Immature natural killer cell (primary cell): ENCODE measurements around the gene SPAG9. TPM values are rescaled to one million over a fixed set of nuclear protein-coding genes. Genes with fewer than 3 reads are reported as not detected.

Experiments used
- DNase-seq, 3 donors: peaks; one replicate each; pipeline ENCODE4 v3.0.0; 2022; ENCODE audit warnings: mixed read lengths in 1 of 3
- H3K27ac Mint-ChIP-seq, 6 donors: one replicate each; pipeline ENCODE4 v1.8.0; 2020; ENCODE audit warnings: mixed read lengths in 6 of 6, mild to moderate bottlenecking in 5 of 6, inconsistent platforms in 4 of 6, moderate library complexity in 3 of 6
- H3K27me3 Mint-ChIP-seq, 3 donors: one replicate each; pipeline ENCODE4 v1.8.0; 2020 to 2021; ENCODE audit warnings: low read depth in 3 of 3, mild to moderate bottlenecking in 3 of 3, mixed read lengths in 3 of 3, moderate library complexity in 3 of 3, inconsistent platforms in 1 of 3
- H3K36me3 Mint-ChIP-seq, 3 donors: one replicate each; pipeline ENCODE4 v1.8.0; 2020; ENCODE audit warnings: mixed read lengths in 3 of 3, inconsistent platforms in 2 of 3, mild to moderate bottlenecking in 2 of 3
- H3K4me1 Mint-ChIP-seq, 2 donors: one replicate each; pipeline ENCODE4 v1.8.0; 2020; ENCODE audit warnings: inconsistent platforms in 2 of 2, mild to moderate bottlenecking in 2 of 2, mixed read lengths in 2 of 2, moderate library complexity in 1 of 2
- H3K4me3 Mint-ChIP-seq, 5 donors: one replicate each; pipeline ENCODE4 v1.8.0; 2020; ENCODE audit warnings: mild to moderate bottlenecking in 5 of 5, mixed read lengths in 5 of 5, inconsistent platforms in 3 of 5, moderate library complexity in 3 of 5
- H3K9me3 Mint-ChIP-seq, 6 donors: one replicate each; pipeline ENCODE4 v1.8.0; 2020; ENCODE audit warnings: mild to moderate bottlenecking in 6 of 6, mixed read lengths in 6 of 6, inconsistent platforms in 4 of 6, moderate library complexity in 3 of 6
- polyA plus RNA-seq, 3 donors: library from polyadenylated mRNA; unstranded; fragments of 300-500 nt; fragmentation: Illumina TruSeq; gene quantifications; one replicate each; pipeline ENCODE4 v1.2.3, GENCODE V29; 2021

SPAG9 gene
- polyA plus RNA-seq, 3 donors from 2014 or later = 1.4 to 7.3 (median 4.3) TPM

DNA sequence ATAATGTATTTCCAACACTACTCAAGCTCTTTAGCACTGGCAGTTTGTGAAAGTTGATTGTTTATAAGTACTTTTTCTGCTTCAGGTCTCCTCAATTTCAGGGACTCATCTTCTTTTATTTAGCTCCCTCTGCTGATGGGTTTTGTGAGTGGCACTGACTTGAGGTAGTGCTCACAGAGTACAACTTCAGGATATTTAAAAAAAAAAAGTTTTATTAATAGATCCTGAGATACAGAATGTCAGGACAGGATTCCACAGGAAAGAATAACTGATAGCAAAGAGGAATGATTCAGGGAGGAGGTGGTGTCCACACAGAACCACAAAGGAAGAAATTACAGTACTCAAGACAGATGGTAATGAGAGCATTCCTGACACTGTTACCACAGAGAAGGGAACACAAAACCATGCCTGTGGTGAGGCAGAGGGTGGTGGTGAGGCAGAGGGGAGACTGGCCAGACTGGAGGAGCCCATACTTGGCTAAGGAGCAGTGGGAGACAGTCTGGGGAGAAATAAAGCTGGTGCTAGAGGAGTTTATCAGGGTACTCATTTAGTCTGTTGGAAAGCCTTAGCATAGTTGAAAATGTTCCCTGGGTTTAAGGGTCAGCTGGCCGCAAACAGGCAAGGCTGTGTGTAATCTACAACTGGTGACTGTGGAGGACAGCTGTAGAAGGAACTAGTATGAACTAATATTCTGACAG, 63.7 kb downstream of the SPAG9 start:
- H3K4me3 Mint-ChIP-seq = no peak overlapping the region
- peaks cover 0 to 3% (median 0%) of the 10 kb centered on the region in 3 donors for H3K27me3 Mint-ChIP-seq
- no peaks in the 10 kb centered on the region for H3K9me3 Mint-ChIP-seq
- H3K4me1 Mint-ChIP-seq = peaks cover 5 to 19% of the 10 kb centered on the region in 2 donors
- peak overlapping the region in 3 of 6 donors; percentile 37 to 81 (median 78) for H3K27ac Mint-ChIP-seq
- H3K36me3 Mint-ChIP-seq = no peaks in the 10 kb centered on the region
- DNase-seq = peak; percentile 4 to 34 (median 23)

DNA sequence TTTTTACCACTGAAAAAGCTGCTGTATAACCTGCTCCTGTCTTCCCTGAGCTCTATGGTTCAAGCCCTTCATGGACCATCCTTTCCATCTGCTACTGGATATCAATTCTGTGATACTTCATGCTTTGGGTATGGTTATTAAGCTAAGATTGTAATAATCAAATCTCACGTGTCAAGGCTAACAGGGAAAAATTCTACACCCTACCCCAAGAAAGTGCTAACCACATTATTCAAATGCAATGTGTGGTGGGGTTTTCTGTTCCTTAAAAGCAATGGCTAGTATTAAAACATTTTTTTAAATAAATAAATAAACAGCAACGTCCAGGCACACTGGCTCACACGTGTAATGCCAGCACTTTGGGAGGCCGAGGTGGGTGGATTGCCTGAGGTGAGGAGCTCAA, 65.9 kb downstream of the SPAG9 start:
- Mint-ChIP-seq H3K4me1 (peaks cover 7 to 15% of the 10 kb centered on the region in 2 donors), H3K9me3 (no peaks in the 10 kb centered on the region), H3K36me3 (peaks cover 0 to 4% (median 0%) of the 10 kb centered on the region in 3 donors), H3K27me3 (peaks cover 0 to 3% (median 0%) of the 10 kb centered on the region in 3 donors), H3K27ac (no peak overlapping the region), H3K4me3 (no peak overlapping the region)
- no peak for DNase-seq

DNA sequence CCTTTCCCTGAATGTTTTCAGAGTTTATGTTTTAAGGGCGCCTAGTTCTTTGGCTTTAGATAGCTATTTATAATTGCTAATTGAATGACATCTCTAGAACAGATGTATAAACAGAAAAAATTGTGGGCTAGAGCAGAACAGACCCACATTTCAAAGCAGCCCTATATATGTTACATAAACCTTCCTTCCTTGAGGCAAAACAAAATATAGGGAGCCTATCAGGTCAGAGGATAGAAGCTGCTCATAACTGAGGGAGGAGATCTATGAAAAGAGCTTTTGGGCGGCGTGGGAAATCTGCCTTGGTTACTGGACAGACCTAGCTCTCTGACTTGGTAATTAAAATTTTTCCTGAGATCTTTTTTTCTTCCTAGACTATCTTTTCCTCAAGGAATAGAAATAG, 68.4 kb downstream of the SPAG9 start:
- Mint-ChIP-seq H3K27ac (no peak overlapping the region), H3K4me3 (no peak overlapping the region), H3K36me3 (peaks cover 0 to 4% (median 0%) of the 10 kb centered on the region in 3 donors), H3K27me3 (peaks cover 0 to 3% (median 0%) of the 10 kb centered on the region in 3 donors), H3K9me3 (no peaks in the 10 kb centered on the region), H3K4me1 (peaks cover 7 to 10% of the 10 kb centered on the region in 2 donors)
- DNase-seq = no peak

DNA sequence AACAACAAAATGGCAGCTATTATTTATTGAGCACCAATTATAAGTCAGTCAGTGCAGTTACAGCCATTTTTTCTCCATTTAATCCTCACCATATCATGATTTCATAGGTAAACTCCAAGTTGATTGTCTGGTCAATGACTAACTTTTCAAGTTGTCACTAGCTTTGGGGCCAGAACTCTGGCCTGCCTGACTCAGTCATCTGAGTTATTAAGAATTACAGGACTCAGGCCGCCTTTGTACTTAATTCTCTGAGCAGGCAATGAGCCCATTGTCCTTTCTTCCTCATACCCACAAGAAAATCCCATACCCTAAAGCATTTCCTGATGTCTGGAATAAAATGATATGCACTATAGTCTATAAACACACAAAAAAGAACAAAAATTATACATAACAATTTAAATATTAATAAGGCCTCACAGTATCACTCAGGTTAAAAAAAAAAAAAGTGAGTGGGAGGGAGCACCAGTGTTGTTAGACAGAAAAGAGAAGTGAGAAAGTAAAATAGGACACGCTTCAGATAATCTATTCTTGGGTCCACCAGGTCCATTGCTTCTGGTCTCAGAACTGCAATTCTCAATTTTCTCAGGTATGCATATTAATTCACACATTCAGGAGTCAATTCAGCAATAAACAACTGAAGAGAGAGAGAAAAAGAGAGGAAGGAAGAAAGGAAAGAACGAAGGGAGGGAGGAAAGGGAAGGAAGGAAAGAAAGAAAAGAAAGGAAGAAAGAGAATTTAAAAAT, 70.2 kb downstream of the SPAG9 start:
- no peaks in the 10 kb centered on the region for H3K27me3 Mint-ChIP-seq
- H3K9me3 Mint-ChIP-seq = no peaks in the 10 kb centered on the region
- no peak for DNase-seq
- no peak overlapping the region for H3K4me3 Mint-ChIP-seq
- H3K4me1 Mint-ChIP-seq = peaks cover 0 to 2% of the 10 kb centered on the region in 2 donors
- H3K27ac Mint-ChIP-seq = peak overlapping the region in 1 of 6 donors; percentile 37
- H3K36me3 Mint-ChIP-seq = peaks cover 0 to 4% (median 0%) of the 10 kb centered on the region in 3 donors

DNA sequence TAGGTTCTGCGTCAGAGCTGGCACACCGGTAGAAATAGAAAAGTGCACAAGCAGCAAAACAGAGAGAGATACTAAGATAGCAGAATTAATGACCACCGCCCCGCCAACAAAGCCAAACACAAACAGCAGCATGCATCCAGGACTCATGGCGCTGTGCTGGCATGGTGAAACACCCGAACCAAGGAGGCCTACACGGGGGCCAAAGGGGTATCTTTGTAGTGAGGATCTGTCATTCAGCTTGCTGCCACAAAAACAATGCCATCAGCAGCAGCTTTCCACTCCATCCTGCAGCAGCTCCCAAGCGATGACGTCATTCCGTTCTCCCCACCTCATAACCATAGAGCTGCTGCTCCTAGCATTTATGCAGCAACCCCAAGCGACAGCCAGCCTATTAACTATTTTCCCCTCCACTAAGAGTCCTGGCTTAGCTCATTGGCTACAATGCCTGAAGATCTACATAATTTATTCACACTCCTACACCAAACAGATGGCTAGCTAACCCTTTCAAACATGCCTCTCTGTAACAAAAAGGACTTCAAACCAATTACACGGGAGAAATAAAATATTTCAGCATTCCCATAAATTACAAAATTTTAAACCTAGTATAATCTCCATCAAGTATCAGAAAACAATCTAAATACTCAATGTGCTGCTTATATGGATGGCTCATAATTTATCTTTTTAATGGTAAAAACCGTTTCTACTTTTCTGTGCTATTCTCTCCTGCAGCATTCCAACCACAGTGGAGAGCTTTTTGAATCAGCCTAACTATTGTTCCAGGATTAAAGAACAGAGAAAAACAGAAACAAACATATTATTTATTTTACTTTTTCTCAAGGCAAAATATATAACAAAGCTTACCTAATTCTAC, 73.9 kb downstream of the SPAG9 start:
- Mint-ChIP-seq H3K27me3 (no peaks in the 10 kb centered on the region), H3K36me3 (peaks cover 0 to 4% (median 0%) of the 10 kb centered on the region in 3 donors), H3K4me3 (no peak overlapping the region), H3K9me3 (no peaks in the 10 kb centered on the region), H3K4me1 (peaks cover 2 to 9% of the 10 kb centered on the region in 2 donors), H3K27ac (no peak overlapping the region)
- no peak for DNase-seq

DNA sequence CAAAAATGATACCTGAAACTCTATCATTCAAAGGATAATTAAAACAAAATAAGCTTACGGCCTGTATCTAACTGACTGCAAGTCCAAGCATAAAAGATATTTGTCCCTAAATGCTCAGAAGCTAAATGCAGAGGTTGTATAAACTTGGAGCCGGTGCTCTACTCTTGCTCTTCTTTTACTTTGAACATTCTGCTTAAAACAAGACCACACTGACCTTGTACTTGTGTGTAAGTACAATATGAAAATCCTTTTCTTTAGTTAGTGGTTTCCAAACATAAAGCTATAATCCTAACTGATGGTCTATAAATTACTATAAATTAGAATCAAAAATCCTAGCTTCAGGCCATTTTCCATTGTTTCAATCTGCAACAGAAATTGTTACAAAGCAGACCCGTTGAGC, 74.6 kb downstream of the SPAG9 start:
- no peak overlapping the region for H3K4me3 Mint-ChIP-seq
- no peak overlapping the region for H3K27ac Mint-ChIP-seq
- H3K36me3 Mint-ChIP-seq = peaks cover 0 to 4% (median 0%) of the 10 kb centered on the region in 3 donors
- no peak for DNase-seq
- no peaks in the 10 kb centered on the region for H3K9me3 Mint-ChIP-seq
- no peaks in the 10 kb centered on the region for H3K27me3 Mint-ChIP-seq
- peaks cover 2 to 9% of the 10 kb centered on the region in 2 donors for H3K4me1 Mint-ChIP-seq

DNA sequence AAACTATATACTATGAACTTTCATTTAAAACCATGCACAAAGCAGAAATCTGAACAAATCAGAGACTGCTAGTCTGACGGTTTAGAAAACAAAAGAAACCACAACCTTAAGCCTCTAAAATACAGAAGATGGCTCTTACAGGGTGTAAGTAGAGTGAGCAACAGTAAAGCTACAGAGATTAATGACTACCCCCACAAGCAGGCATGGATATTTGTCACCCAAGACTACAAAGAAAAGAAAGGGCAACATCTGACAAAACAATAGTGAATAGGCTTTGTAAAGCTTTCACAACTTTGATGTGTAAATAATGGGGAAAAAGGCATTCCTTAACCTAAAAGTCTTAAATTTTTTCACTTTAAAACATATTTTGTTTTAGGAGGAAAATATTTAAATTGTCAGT, 75.0 kb downstream of the SPAG9 start:
- Mint-ChIP-seq H3K36me3 (peaks cover 0 to 4% (median 0%) of the 10 kb centered on the region in 3 donors), H3K27ac (no peak overlapping the region), H3K27me3 (no peaks in the 10 kb centered on the region), H3K4me1 (peaks cover under 1 to 9% of the 10 kb centered on the region in 2 donors), H3K4me3 (no peak overlapping the region), H3K9me3 (no peaks in the 10 kb centered on the region)
- DNase-seq = no peak

DNA sequence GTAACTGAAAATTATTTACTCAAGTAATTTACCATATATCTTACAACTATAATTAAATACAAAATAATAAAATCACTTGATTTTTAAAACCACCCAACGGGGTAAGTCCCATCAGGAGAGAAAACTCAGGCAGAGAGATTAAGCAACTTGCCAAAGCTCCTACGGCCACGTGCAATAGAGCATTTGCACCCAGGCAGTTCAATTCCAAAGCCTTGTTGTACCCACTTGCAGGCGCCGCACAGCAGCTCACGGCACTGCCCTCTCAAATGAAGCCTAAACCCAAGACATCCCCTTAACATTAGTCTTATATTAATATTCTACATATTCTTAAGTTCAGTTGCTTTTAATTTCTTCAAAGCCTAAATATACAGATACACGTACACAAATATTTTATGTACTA, 75.7 kb downstream of the SPAG9 start:
- DNase-seq = no peak
- Mint-ChIP-seq H3K27me3 (peaks cover 0 to under 1% (median 0%) of the 10 kb centered on the region in 3 donors), H3K4me1 (peaks cover 0 to 9% of the 10 kb centered on the region in 2 donors), H3K4me3 (no peak overlapping the region), H3K36me3 (peaks cover 0 to 3% (median 0%) of the 10 kb centered on the region in 3 donors), H3K9me3 (no peaks in the 10 kb centered on the region), H3K27ac (no peak overlapping the region)

DNA sequence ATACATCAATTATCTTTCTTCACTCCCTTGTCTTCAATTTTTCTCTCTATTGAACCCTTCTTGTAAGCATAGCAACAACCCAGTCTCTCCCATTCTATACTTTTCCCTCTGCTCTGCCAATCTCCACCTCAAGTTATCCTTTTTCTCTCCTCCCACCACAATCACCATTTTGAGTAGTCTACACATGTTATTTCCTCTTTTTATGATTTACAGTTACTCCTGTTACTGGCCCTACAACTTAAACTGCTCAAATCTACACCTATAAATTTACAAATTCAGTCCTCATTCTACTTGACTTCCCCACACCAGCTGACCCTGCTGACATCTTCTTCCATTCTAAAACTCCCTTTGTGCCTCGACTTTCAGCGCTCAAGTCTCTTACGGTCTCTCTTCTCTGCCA, 84.6 kb downstream of the SPAG9 start:
- Mint-ChIP-seq H3K9me3 (no peaks in the 10 kb centered on the region), H3K4me1 (peaks cover 4 to 33% of the 10 kb centered on the region in 2 donors), H3K36me3 (peaks cover 0 to 5% (median 0%) of the 10 kb centered on the region in 3 donors), H3K4me3 (no peak overlapping the region), H3K27me3 (peaks cover 0 to 2% (median 0%) of the 10 kb centered on the region in 3 donors), H3K27ac (peak overlapping the region in 5 of 6 donors; percentile 2 to 60 (median 25))
- DNase-seq = no peak

DNA sequence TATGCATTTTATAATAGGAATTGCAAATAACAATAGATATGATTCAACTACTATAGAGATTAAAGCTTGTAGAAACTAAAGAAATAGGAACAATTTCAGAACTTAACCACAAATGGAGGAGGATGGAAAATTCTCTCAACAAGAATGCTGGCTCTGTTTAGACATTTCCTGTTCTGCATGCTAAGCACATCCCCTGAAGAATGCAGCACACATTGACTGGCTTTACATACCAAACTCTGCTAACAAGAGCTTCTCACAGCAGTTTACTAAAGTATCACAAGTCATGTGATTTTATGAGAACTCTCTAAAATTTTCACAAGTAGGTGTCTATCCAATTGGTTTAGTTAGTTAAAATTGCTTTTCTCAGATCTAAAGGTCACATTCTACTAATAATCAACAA, 85.2 kb downstream of the SPAG9 start:
- H3K4me3 Mint-ChIP-seq = no peak overlapping the region
- H3K9me3 Mint-ChIP-seq = no peaks in the 10 kb centered on the region
- H3K4me1 Mint-ChIP-seq = peaks cover 8 to 35% of the 10 kb centered on the region in 2 donors
- H3K27me3 Mint-ChIP-seq = peaks cover 0 to 2% (median 0%) of the 10 kb centered on the region in 3 donors
- no peak overlapping the region for H3K27ac Mint-ChIP-seq
- no peak for DNase-seq
- H3K36me3 Mint-ChIP-seq = peaks cover 0 to 5% (median 0%) of the 10 kb centered on the region in 3 donors

DNA sequence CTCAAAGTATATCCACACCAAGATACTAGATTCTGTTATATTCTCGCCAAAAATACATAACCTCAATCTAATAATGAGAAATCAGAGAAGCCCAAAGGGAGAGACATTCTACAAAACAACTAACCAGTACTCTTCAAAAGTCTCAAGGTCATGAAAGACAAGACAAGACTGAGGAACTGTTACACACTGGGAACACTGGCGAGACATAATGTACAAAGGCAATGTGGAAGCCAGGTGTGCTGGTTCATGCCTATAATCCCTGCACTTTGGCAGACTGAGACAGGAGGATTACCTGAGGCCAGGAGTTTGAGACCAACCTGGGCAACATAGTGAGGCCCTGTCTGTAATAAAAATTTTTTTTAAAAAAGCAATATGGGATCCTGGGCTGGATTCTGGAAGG, 85.9 kb downstream of the SPAG9 start:
- DNase-seq = no peak
- Mint-ChIP-seq H3K27me3 (peaks cover 0 to under 1% (median 0%) of the 10 kb centered on the region in 3 donors), H3K9me3 (no peaks in the 10 kb centered on the region), H3K4me1 (peaks cover 14 to 41% of the 10 kb centered on the region in 2 donors), H3K27ac (no peak overlapping the region), H3K4me3 (no peak overlapping the region), H3K36me3 (peaks cover 0 to 5% (median 0%) of the 10 kb centered on the region in 3 donors)

DNA sequence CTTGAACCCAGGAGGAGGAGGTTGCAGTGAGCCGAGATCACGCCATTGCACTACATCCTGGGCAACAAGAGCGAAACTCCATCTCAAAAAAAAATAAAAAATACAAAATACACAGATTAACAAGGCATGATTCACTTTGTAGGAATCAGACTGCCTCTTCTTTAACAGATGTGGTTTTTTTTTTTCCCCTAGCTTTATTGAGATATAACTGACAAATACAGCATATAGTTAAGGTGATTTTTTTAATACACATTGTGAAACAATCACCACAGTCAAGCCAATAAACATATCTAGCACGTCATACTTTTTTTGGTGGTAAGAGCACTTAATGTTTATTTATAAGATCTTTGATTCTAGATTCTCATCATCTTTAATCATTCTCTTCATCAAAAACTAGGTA, 87.8 kb downstream of the SPAG9 start:
- peaks cover 0 to 4% (median 2%) of the 10 kb centered on the region in 3 donors for H3K27me3 Mint-ChIP-seq
- DNase-seq = no peak
- H3K4me3 Mint-ChIP-seq = no peak overlapping the region
- peaks cover 0 to under 1% (median 0%) of the 10 kb centered on the region in 3 donors for H3K36me3 Mint-ChIP-seq
- H3K27ac Mint-ChIP-seq = no peak overlapping the region
- H3K4me1 Mint-ChIP-seq = peaks cover 21 to 38% of the 10 kb centered on the region in 2 donors
- H3K9me3 Mint-ChIP-seq = no peaks in the 10 kb centered on the region
